Uterus (tissue), 4 donors: ENCODE measurements around the gene ADORA2A. TPM values are rescaled to one million over a fixed set of nuclear protein-coding genes. Genes with fewer than 3 reads are reported as not detected.

Source experiments
- DNase-seq, 2 donors: peaks; one replicate each; pipeline ENCODE4 v3.0.0-alpha.2; 2019 to 2020
- H3K27ac ChIP-seq, 2 donors: fragments of 200-600 bp; sonication (generic); 1 replicate in 1 of 2; 2 replicates in 1 of 2; pipeline ENCODE4 v1.5.1; 2016 to 2018
- H3K27me3 ChIP-seq, 2 donors: fragments of 200-600 bp; sonication (generic); one replicate each; pipeline ENCODE4 v1.5.1; 2018 to 2019; ENCODE audit warnings: control low read depth in 1 of 2
- H3K36me3 ChIP-seq, 2 donors: fragments of 200-600 bp; sonication (generic); one replicate each; pipeline ENCODE4 v1.5.1; 2019; ENCODE audit warnings: control low read depth in 1 of 2
- H3K4me1 ChIP-seq, 2 donors: fragments of 200-600 bp; sonication (generic); one replicate each; pipeline ENCODE4 v1.5.1; 2018 to 2019; ENCODE audit warnings: control low read depth in 1 of 2
- H3K4me3 ChIP-seq, 2 donors: fragments of 200-600 bp; sonication (generic); 1 replicate in 1 of 2; 2 replicates in 1 of 2; pipeline ENCODE4 v1.5.1; 2018 to 2019; ENCODE audit warnings: mild to moderate bottlenecking in 1 of 2
- H3K9me3 ChIP-seq, 2 donors: fragments of 200-600 bp; sonication (generic); one replicate each; pipeline ENCODE4 v1.5.1; 2019; ENCODE audit warnings: control low read depth in 1 of 2
- CTCF ChIP-seq, 4 experiments: fragments of 200-600 bp in 2 of 4; fragments of 450-650 bp in 2 of 4; sonication (generic) in 2 of 4; IDR thresholded peaks; one replicate each; pipeline ENCODE4 v1.5.1; 2016 to 2019; ENCODE audit warnings: antibody characterized with exemption in 4 of 4, mild to moderate bottlenecking in 2 of 4, moderate library complexity in 1 of 4
- POLR2A ChIP-seq, 2 donors: fragments of 450-650 bp; IDR thresholded peaks; one replicate each; pipeline ENCODE4 v1.6.1; 2016; ENCODE audit warnings: antibody characterized with exemption in 2 of 2, mild to moderate bottlenecking in 1 of 2, moderate library complexity in 1 of 2
- intact Hi-C: fragments of 100-400 bp; cut with DNase I; formaldehyde crosslinking; loops from one replicate; pipeline ENCODE4 v1.15.1; 2023; ENCODE audit warnings: low total_unique reads
- total RNA-seq, 4 donors: library from RNA; depleted of rRNA in 3 of 4; stranded (reverse); fragments of >200 nt in 3 of 4; gene quantifications; one replicate each; pipeline versions ENCODE4 v1.1.0 to v1.2.4, GENCODE V29; 2014 to 2023
- donor health status: DM: yes; HTN: yes; CAD: no.

The ADORA2A gene
- total RNA-seq, 4 donors from 2014 or later, result 3.3 to 9.9 (median 8.9) TPM; not detected in 1

GRCh38 chr22:24444251-24444650, 16.9 kb downstream of the ADORA2A start:
- H3K4me1 ChIP-seq, result no peaks in the 10 kb centered on the region
- no peaks in the 10 kb centered on the region for H3K9me3 ChIP-seq
- H3K4me3 ChIP-seq, result no peak overlapping the region
- no peak overlapping the region for H3K27ac ChIP-seq
- DNase-seq, result no peak
- H3K27me3 ChIP-seq, result no peaks in the 10 kb centered on the region
- intact Hi-C loops, result no loop called here
- TF ChIP-seq CTCF (IDR thresholded peaks at IDR 0.05) (no peak), POLR2A (IDR thresholded peaks at IDR 0.05) (no peak)
- H3K36me3 ChIP-seq, result no peaks in the 10 kb centered on the region

GRCh38 chr22:24444729-24445466, 17.5 kb downstream of the ADORA2A start:
- DNase-seq, result no peak
- intact Hi-C loops, result no loop called here
- no peaks in the 10 kb centered on the region for H3K36me3 ChIP-seq
- TF ChIP-seq POLR2A (IDR thresholded peaks at IDR 0.05), result no peak
- no peaks in the 10 kb centered on the region for H3K9me3 ChIP-seq
- no peak overlapping the region for H3K4me3 ChIP-seq
- no peaks in the 10 kb centered on the region for H3K4me1 ChIP-seq
- H3K27ac ChIP-seq, result no peak overlapping the region
- no peaks in the 10 kb centered on the region for H3K27me3 ChIP-seq

- intact Hi-C loops, result no loop called here
- DNase-seq, result no peak
- Histone ChIP-seq H3K27ac (no peak overlapping the region), H3K27me3 (no peaks in the 10 kb centered on the region), H3K9me3 (no peaks in the 10 kb centered on the region), H3K4me1 (no peaks in the 10 kb centered on the region), H3K36me3 (no peaks in the 10 kb centered on the region), H3K4me3 (no peak overlapping the region)
- TF ChIP-seq CTCF (IDR thresholded peaks at IDR 0.05) (no peak), POLR2A (IDR thresholded peaks at IDR 0.05) (no peak)
These were observed 18.3 kb downstream of the ADORA2A start for GRCh38 chr22:24445481-24446259.

GRCh38 chr22:24446260-24446611, 18.8 kb downstream of the ADORA2A start:
- H3K4me1 ChIP-seq, result no peaks in the 10 kb centered on the region
- no peak for DNase-seq
- no peak overlapping the region for H3K27ac ChIP-seq
- TF ChIP-seq POLR2A (IDR thresholded peaks at IDR 0.05) (no peak), CTCF (IDR thresholded peaks at IDR 0.05) (no peak)
- intact Hi-C loops, result no loop called here
- no peak overlapping the region for H3K4me3 ChIP-seq
- no peaks in the 10 kb centered on the region for H3K36me3 ChIP-seq
- H3K9me3 ChIP-seq, result no peaks in the 10 kb centered on the region
- H3K27me3 ChIP-seq, result no peaks in the 10 kb centered on the region

- no peaks in the 10 kb centered on the region for H3K9me3 ChIP-seq
- no peaks in the 10 kb centered on the region for H3K4me1 ChIP-seq
- no peak overlapping the region for H3K4me3 ChIP-seq
- H3K27ac ChIP-seq, result no peak overlapping the region
- intact Hi-C loops, result no loop called here
- no peak for TF ChIP-seq CTCF (IDR thresholded peaks at IDR 0.05)
- no peak for TF ChIP-seq POLR2A (IDR thresholded peaks at IDR 0.05)
- H3K36me3 ChIP-seq, result no peaks in the 10 kb centered on the region
- no peaks in the 10 kb centered on the region for H3K27me3 ChIP-seq
- DNase-seq, result no peak
These were observed 23.2 kb downstream of the ADORA2A start for GRCh38 chr22:24450610-24451009.
